Hepatocyte (in vitro differentiated cells): Measurements from ENCODE around the gene FAM20A.

Experiments used
- EZH2 ChIP-seq: fragments of 200-600 bp; sonication (generic); IDR thresholded peaks from 2 replicates; pipeline ENCODE4 v1.6.1; 2016; ENCODE audit warnings: antibody characterized with exemption, mild to moderate bottlenecking, borderline replicate concordance
- TF ChIP-seq, protein P1 (sequence below): fragments of 200-600 bp; sonication (generic); IDR thresholded peaks from 2 replicates; pipeline ENCODE4 v1.5.1; 2016; ENCODE audit warnings: antibody characterized with exemption, mild to moderate bottlenecking; ENCODE audit not compliant: poor library complexity

GRCh38 chr17:68544111-68544915 is 56.9 kb downstream of the FAM20A start:
- TF ChIP-seq, protein P1, sequence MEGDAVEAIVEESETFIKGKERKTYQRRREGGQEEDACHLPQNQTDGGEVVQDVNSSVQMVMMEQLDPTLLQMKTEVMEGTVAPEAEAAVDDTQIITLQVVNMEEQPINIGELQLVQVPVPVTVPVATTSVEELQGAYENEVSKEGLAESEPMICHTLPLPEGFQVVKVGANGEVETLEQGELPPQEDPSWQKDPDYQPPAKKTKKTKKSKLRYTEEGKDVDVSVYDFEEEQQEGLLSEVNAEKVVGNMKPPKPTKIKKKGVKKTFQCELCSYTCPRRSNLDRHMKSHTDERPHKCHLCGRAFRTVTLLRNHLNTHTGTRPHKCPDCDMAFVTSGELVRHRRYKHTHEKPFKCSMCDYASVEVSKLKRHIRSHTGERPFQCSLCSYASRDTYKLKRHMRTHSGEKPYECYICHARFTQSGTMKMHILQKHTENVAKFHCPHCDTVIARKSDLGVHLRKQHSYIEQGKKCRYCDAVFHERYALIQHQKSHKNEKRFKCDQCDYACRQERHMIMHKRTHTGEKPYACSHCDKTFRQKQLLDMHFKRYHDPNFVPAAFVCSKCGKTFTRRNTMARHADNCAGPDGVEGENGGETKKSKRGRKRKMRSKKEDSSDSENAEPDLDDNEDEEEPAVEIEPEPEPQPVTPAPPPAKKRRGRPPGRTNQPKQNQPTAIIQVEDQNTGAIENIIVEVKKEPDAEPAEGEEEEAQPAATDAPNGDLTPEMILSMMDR = no peak
- no peak for TF ChIP-seq EZH2
